Activated T-cell treated with anti-CD3 and anti-CD28 coated beads, Interleukin-2, amount 50 U/mL, for 72 hours (primary cell): Measurements from ENCODE around the gene MTA2. TPM values are rescaled to one million over a fixed set of nuclear protein-coding genes. Genes with fewer than 3 reads are reported as not detected.
"Not testable (repeated sequence)": the region's sequence is repeated elsewhere in the genome, so short reads cannot be mapped to it uniquely, and the experiment has no call there.

Experiments
- ATAC-seq, 2 donors: fragments of 150-1000 bp; cut with Tn5 transposase; replicated peaks in 1 of 2; 2 replicates each; pipeline ENCODE4 v1.10.0; 2021; ENCODE audit warnings: moderate library complexity in 2 of 2, mild to moderate bottlenecking in 1 of 2
- DNase-seq, 2 donors: peaks; one replicate each; pipeline ENCODE4 v3.0.0; 2021 to 2022; ENCODE audit warnings: mixed read lengths in 1 of 2
- H3K27ac Mint-ChIP-seq: one replicate; pipeline ENCODE4 v1.8.0; 2022; ENCODE audit warnings: mild to moderate bottlenecking, moderate library complexity, mixed read lengths
- H3K27me3 Mint-ChIP-seq: one replicate; pipeline ENCODE4 v1.8.0; 2022; ENCODE audit warnings: low read depth, mixed read lengths
- H3K36me3 Mint-ChIP-seq, 2 donors: one replicate each; pipeline ENCODE4 v1.8.0; 2022; ENCODE audit warnings: mixed read lengths in 2 of 2, mild to moderate bottlenecking in 1 of 2; ENCODE audit not compliant: insufficient read depth in 2 of 2
- H3K4me1 Mint-ChIP-seq: one replicate; pipeline ENCODE4 v1.8.0; 2022; ENCODE audit warnings: low read depth, mixed read lengths
- H3K4me3 Mint-ChIP-seq, 2 donors: one replicate each; pipeline ENCODE4 v1.8.0; 2022; ENCODE audit warnings: mild to moderate bottlenecking in 2 of 2, mixed read lengths in 2 of 2, moderate library complexity in 2 of 2
- H3K9me3 Mint-ChIP-seq, 2 donors: one replicate each; pipeline ENCODE4 v1.8.0; 2022; ENCODE audit warnings: mixed read lengths in 2 of 2
- total RNA-seq, 2 donors: library from RNA; stranded (reverse); gene quantifications; one replicate each; pipeline ENCODE4 v1.2.3, GENCODE V29; 2022

The MTA2 gene
- total RNA-seq, 2 donors from 2014 or later: 173 to 241 TPM

DNA sequence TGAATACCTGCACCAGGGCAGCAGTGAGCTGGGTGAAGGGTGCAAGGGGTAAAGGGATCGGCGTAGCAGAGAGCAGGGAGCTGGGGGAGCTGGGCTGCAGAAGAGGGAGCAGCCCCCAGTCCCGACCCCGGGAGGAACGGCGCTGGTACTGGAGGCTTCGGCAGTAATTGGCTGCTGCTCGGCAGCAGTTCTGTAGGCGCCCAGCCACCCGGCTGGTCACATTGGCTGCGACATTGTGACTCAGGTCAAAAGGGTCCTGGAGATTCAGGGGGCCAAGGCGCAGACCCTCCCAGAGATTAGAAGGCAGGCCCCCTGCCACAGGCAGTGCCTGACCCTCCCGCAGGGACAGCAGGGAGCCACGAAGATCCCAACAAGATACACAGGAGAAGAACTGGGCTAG, 25.8 kb downstream of the MTA2 start:
- H3K36me3 Mint-ChIP-seq: peaks cover 20 to 40% of the 10 kb centered on the region in 2 donors
- H3K4me3 Mint-ChIP-seq: peak overlapping the region; percentile 92 to 100
- no peak overlapping the region for H3K27ac Mint-ChIP-seq
- ATAC-seq: no peak
- no peaks in the 10 kb centered on the region for H3K27me3 Mint-ChIP-seq
- H3K9me3 Mint-ChIP-seq: no peaks in the 10 kb centered on the region
- DNase-seq: no peak
- H3K4me1 Mint-ChIP-seq: peaks cover 38% of the 10 kb centered on the region

DNA sequence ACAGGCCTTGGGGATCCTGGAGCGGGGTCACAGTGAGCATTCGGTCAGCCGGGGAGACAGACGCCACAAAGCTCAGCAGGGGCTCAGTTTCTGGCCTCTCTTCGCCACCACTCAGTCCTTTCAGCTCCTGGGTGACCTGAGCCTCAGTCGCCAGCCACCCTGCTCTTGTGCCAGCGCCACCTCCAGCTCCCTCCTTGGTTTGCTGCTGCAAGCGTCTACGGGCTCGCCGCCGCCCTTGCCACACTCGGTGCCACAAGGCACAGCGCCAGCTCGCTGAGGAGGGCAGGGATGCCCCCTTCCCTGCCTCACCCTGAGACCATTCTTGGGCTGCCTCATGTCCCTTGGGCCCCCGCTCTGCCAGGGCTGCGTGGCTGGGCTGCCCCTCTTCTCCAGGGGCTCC, 26.5 kb downstream of the MTA2 start:
- Mint-ChIP-seq H3K4me1 (peaks cover 44% of the 10 kb centered on the region), H3K4me3 (peak overlapping the region; percentile 92 to 100), H3K36me3 (peaks cover 23 to 44% of the 10 kb centered on the region in 2 donors), H3K9me3 (no peaks in the 10 kb centered on the region), H3K27ac (peak overlapping the region; percentile 77), H3K27me3 (no peaks in the 10 kb centered on the region)
- ATAC-seq: no peak
- no peak for DNase-seq

DNA sequence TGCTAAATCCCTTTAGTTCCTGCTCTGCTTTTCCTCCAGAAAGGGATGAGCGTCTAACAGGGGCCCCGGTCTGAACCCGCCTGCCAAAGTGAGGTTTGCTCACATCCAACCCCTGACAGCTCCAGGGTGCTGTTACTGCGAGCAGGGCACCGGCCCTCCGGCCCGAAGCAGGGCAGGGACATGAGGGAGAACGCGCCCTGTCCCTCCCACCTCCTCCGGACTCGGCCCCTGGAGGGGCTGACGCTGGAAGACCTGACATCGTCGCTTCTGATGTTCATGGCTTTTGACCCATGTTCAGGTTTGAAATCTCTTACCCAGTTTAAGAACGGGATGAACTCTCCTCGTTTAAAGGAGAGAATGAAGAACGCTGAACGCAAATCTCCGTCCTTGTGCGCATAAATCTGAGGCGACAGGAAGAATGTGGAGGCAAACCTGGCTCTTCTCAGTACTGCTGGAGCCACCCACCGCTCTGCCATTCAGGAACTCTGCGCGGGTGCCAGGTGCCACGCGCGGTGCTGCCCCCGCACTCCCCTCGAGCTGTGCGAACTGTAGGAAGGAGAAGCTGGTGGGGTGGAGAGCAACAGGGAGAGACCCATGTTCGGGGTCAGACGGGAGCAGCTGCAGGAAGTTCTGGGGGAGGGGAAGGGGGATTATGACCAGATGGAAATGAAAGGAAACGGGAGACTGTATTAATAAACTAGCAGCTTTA, 27.1 kb downstream of the MTA2 start:
- Mint-ChIP-seq H3K36me3 (peaks cover 24 to 47% of the 10 kb centered on the region in 2 donors), H3K27me3 (no peaks in the 10 kb centered on the region), H3K4me3 (peak overlapping the region; percentile 92 to 100), H3K9me3 (no peaks in the 10 kb centered on the region), H3K27ac (peak overlapping the region; percentile 99), H3K4me1 (peaks cover 51% of the 10 kb centered on the region)
- DNase-seq: peak; percentile 26 to 34
- peak; percentile 18 to 30 for ATAC-seq

DNA sequence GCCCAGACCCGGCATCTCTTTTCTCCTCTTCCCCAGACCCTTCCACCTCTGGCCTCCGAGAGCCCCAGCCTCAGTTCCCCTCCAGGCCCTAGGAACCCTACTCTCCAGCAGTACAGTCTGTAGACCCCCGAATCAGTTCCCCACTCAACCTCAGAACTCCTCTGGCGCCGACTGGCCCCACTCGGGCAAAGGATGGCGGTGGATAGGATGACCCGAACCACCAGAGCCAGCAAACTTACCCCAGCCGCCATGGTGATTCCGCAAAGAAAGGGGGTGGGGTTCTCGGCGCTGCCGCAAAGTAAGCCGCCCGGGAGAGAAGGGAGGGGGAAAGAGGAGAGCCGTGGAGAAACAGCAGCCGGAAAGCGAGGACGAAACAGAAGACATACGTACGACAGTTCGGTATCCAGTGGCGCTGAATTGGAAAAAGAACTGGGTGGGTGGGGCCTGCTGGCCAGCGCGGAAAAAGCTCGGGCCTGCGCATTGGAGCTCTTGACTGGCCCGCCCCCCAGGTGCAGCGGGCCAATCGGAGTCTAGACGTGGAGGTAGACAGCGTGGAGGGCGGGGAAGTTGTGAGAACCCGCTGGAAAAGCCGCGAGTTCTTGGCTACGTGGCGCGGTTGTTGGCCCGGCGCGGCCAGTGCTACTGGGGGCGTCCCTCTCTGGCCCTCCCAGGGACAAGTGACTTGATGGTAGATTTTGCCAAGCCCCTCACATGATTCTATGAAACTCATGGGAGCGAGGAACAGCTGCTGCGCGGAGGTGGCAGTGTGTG, 27.9 kb downstream of the MTA2 start, which contains the start of gene EEF1G:
Gene EEF1G, minus strand, starts transcription at position 300 of the 771 bp plus-strand sequence. Its CDS starts 49 bp downstream, at position 251.
- H3K27ac Mint-ChIP-seq: peak within 1 kb of the TSS; percentile 99
- H3K4me3 Mint-ChIP-seq: peak within 1 kb of the TSS; percentile 92 to 100
- H3K27me3 Mint-ChIP-seq: no peaks in the 10 kb centered on the region
- ATAC-seq: peak; percentile 94 to 96
- H3K36me3 Mint-ChIP-seq: peaks cover 24 to 52% of the 10 kb centered on the region in 2 donors
- H3K9me3 Mint-ChIP-seq: no peaks in the 10 kb centered on the region
- peaks cover 57% of the 10 kb centered on the region for H3K4me1 Mint-ChIP-seq
- DNase-seq: peak; percentile 98 to 99

DNA sequence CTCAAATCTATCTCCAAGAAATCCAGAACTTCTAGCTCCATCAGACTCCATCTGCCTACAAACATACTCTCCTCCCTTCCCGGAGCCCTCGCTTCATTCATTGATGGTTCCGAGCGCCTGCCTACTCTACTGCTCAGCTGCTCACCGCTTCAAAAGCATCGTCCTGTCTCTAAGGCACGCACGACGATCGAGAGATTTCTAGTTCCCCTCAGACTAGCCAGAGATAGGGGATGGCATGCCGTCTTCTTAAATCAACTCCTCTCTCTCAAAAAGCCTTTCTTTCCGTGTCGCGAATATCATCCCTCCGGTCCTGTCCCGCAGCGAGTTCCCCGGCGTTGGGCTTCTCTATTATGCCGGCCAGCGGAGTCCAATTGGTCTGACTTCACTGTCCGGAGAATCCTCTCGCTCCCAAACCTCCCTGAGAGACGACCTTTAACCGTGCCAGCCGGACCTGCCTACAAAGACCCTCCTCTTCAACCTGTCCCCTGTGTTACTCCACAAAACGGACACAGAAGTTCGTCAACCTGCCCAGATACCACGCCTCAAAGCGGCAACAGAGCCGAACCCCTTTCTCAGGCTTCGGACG, 28.6 kb downstream of the MTA2 start:
- no peaks in the 10 kb centered on the region for H3K27me3 Mint-ChIP-seq
- ATAC-seq: no peak
- DNase-seq: peak in 1 of 2 donors; percentile 28
- H3K9me3 Mint-ChIP-seq: no peaks in the 10 kb centered on the region
- H3K4me1 Mint-ChIP-seq: peaks cover 63% of the 10 kb centered on the region
- H3K4me3 Mint-ChIP-seq: peak overlapping the region; percentile 92 to 100
- H3K36me3 Mint-ChIP-seq: peaks cover 24 to 55% of the 10 kb centered on the region in 2 donors
- H3K27ac Mint-ChIP-seq: peak overlapping the region; percentile 99

DNA sequence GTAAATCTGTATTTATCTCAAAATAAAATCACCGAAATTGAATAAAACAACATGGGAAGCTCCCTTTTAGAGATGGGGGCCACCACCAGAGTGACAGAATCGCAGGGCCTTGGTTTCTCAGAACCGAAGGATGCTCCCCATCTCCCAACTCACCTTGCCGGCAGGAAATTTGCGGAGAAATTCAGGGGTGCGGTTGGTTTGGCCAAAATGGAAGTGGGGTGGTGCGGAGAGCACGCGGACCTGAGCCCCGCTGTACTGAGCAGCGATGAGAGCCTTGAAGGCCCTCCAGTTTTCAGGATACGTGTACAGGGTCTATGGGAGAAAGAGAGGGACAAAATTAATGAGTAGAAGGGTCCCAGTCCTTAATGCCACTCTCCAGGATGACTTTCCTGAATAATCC, 29.2 kb downstream of the MTA2 start:
- H3K4me1 Mint-ChIP-seq: peaks cover 67% of the 10 kb centered on the region
- DNase-seq (no peak), ATAC-seq (no peak)
- H3K4me3 Mint-ChIP-seq: peak overlapping the region; percentile 92 to 100
- H3K27me3 Mint-ChIP-seq: no peaks in the 10 kb centered on the region
- no peaks in the 10 kb centered on the region for H3K9me3 Mint-ChIP-seq
- peaks cover 25 to 52% of the 10 kb centered on the region in 2 donors for H3K36me3 Mint-ChIP-seq
- H3K27ac Mint-ChIP-seq: peak overlapping the region; percentile 99

DNA sequence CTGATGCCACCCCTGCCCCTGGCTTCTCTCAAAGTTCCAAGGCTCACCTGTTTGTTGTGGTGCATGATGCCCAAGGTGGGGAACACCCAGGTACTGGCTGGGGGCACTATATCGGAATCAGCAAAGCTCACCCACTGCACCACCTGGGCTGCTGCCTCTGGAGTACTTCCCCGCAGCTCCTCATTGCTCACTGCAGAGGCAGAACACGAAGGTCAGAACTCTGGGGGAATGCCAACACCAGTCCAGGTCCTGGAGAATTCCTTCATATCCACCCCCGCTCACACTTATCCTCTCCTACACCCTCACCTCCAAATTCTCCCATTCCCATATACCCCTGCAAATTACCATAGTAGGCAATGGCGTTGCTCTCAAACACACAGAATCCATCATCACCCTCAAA, 30.2 kb downstream of the MTA2 start:
- Mint-ChIP-seq H3K27ac (peak overlapping the region; percentile 99), H3K4me1 (peaks cover 76% of the 10 kb centered on the region), H3K36me3 (peaks cover 28 to 59% of the 10 kb centered on the region in 2 donors), H3K4me3 (peak overlapping the region; percentile 92 to 100)
- DNase-seq, H3K9me3 Mint-ChIP-seq, H3K27me3 Mint-ChIP-seq, ATAC-seq: not testable (repeated sequence)

DNA sequence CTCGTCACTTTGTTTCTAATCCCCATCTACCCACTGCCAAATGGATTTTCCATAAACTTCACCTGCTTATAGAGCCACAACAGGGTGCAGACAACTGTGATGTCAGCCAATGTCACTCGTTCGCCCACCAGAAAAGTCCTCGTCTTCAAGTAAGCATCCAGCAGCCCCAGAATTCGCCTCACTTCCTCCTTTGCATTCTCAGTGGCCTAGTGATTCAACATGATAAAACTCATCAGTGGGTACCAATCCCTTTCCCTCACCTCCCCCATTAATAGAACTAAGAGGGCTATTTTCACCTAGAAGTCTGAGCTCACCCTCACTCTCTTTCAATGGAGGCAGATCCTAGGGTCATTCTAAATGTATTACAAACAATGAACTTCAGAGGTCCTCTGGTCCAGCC, 30.8 kb downstream of the MTA2 start:
- Mint-ChIP-seq H3K27ac (peak overlapping the region; percentile 99), H3K4me1 (peaks cover 82% of the 10 kb centered on the region), H3K4me3 (peak overlapping the region; percentile 92 to 100), H3K36me3 (peaks cover 32 to 65% of the 10 kb centered on the region in 2 donors)
- not testable (repeated sequence) for H3K27me3 Mint-ChIP-seq, ATAC-seq, DNase-seq, H3K9me3 Mint-ChIP-seq

DNA sequence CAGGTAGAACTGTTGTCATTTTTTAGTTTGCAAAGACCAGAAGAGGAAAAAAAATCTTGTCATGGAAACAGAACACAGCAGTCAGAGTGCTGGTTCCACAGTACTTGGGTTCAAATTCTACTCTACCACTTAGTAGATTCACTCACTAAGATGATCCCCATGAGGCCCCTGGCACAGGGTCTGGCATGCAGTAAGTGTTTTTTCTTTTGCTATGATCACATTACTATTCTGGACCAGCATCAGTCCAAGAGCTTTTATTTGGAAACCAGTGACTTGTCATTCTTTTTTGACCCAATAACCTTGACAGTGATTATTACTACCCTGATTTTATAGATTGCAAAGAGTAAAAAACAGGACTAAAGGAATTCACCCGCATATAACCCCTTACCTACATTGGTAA, 32.1 kb downstream of the MTA2 start:
- peaks cover 75% of the 10 kb centered on the region for H3K4me1 Mint-ChIP-seq
- H3K27me3 Mint-ChIP-seq: no peaks in the 10 kb centered on the region
- ATAC-seq (no peak), DNase-seq (no peak)
- H3K36me3 Mint-ChIP-seq: peaks cover 31 to 71% of the 10 kb centered on the region in 2 donors
- H3K27ac Mint-ChIP-seq: peak overlapping the region; percentile 45
- peak overlapping the region; percentile 7 to 22 for H3K4me3 Mint-ChIP-seq
- H3K9me3 Mint-ChIP-seq: no peaks in the 10 kb centered on the region

DNA sequence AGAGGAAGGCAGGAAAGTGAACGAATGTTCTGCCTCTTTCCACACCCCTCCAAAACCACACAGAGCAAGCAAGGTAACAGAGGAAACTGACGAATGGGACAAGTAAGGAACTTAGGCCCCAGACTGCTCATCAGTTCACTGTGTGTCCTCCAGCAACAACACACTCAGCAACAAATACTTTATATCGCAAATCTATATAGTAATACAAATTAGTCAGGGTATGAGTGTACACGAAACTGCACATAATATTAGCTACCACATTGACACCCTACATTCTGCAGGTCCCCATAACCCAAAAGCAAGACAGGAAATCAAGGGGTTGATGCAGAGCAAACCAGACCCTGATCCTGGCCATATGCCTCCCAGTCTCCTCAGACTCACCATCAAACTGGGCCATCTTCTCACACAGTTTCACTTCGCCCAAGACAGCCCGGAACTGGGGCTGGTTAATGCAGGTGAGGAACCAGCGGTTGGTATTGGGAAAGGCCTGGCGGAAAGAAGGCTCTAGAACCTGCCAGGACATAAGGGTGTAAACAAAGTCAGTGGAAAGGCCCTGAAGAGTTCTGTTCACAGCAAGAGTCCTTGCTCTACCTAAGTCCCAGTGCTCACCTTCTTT, 34.5 kb downstream of the MTA2 start:
- no peaks in the 10 kb centered on the region for H3K9me3 Mint-ChIP-seq
- peak overlapping the region; percentile 17 to 50 for H3K4me3 Mint-ChIP-seq
- peak; percentile 15 to 47 for ATAC-seq
- peaks cover 76% of the 10 kb centered on the region for H3K4me1 Mint-ChIP-seq
- peak overlapping the region; percentile 95 for H3K27ac Mint-ChIP-seq
- peaks cover 25 to 53% of the 10 kb centered on the region in 2 donors for H3K36me3 Mint-ChIP-seq
- no peak for DNase-seq
- no peaks in the 10 kb centered on the region for H3K27me3 Mint-ChIP-seq

DNA sequence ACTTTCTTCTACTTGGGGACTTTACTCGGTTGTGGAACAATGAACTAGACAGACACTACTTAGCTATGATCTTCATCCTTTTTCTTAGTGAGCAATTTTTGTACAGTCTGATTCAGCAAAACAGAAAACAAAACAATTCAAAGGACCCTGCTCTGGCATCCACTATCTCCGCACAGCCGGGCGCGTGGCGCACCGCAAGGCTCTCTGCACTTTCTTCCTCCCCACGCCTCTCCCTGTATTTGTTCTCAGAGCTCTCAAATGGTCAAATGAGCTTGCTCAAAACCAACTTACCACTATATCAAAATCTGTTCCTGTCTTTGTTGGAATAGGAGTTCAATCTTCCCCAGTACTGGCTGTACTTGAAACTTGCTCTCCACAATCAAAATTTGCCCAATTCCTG, 35.4 kb downstream of the MTA2 start:
- peaks cover 72% of the 10 kb centered on the region for H3K4me1 Mint-ChIP-seq
- H3K36me3 Mint-ChIP-seq: peaks cover 20 to 46% of the 10 kb centered on the region in 2 donors
- H3K9me3 Mint-ChIP-seq: no peaks in the 10 kb centered on the region
- DNase-seq (no peak), ATAC-seq (no peak)
- peak overlapping the region in 1 of 2 donors; percentile 9 for H3K4me3 Mint-ChIP-seq
- H3K27me3 Mint-ChIP-seq: no peaks in the 10 kb centered on the region
- peak overlapping the region; percentile 95 for H3K27ac Mint-ChIP-seq

DNA sequence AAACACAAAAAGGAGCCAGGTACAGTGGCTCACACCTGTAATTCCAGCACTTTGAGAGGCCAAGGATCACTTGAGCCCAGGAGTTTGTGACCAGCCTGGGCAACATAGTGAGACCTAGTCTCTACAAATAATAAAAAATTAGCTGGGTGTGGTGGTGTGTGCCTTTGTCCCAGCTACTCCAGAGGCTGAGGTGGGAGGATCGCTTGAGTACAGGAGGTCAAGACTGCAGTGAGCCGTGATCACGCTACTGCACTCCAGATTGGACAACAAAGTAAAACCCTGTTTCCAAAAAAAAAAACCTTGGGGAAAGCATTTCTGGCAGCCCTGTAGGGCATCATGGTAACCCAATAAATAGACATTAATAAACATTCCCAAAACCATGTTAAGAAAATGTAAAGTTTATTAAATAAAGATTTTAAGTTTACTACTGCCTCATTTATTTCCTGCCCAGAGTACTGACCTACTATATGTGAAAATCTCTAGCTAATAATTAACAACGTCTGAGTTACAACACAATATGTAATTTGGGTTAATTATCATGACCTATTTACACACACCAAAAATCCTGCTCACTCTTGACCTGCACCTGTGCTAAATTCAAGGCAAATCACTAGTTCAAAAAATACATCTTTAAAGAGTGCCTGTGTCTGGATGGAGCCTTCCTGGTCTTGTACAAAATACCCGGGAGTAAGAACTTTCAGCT, 36.4 kb downstream of the MTA2 start:
- Mint-ChIP-seq H3K36me3 (peaks cover 14 to 37% of the 10 kb centered on the region in 2 donors), H3K27ac (peak overlapping the region; percentile 76), H3K27me3 (no peaks in the 10 kb centered on the region), H3K4me1 (peaks cover 72% of the 10 kb centered on the region), H3K4me3 (no peak overlapping the region), H3K9me3 (no peaks in the 10 kb centered on the region)
- DNase-seq (no peak), ATAC-seq (no peak)
